ENCODE data around the gene FADS1. TPM values are rescaled to one million over a fixed set of nuclear protein-coding genes. Genes with fewer than 3 reads are reported as not detected.

Gene FADS1
- total RNA-seq, 1 donor from 2014 or later, result 248 TPM

DNA sequence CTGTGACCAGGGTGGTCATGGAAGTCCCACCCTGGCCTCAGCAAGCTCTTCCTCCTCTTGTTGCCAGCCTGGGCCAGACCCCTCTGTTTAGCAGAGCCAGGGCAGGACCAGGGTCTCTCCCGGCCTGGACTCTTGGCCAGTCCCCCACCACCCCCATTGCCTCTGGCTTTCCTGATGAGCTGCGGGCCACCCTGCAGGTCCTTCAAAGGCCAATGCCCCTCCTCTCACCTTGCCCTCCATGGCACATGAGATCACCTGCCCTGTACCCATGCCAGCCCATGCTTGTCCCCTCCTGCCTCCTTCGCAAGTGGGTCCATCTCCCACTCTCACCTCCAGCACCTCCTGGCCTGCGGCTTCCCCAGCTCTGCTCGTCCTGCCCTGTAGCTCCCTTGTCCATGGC lies 21.7 kb upstream of the FADS1 start:
- H3K9me3 Mint-ChIP-seq, result no peaks in the 10 kb centered on the region
- peaks cover 41% of the 10 kb centered on the region for H3K36me3 Mint-ChIP-seq (ENCODE audit: low read depth)
- H3K4me1 Mint-ChIP-seq, result peaks cover 44% of the 10 kb centered on the region
- no peaks in the 10 kb centered on the region for H3K27me3 Mint-ChIP-seq (ENCODE audit: low read depth)
- TF ChIP-seq, protein P1, sequence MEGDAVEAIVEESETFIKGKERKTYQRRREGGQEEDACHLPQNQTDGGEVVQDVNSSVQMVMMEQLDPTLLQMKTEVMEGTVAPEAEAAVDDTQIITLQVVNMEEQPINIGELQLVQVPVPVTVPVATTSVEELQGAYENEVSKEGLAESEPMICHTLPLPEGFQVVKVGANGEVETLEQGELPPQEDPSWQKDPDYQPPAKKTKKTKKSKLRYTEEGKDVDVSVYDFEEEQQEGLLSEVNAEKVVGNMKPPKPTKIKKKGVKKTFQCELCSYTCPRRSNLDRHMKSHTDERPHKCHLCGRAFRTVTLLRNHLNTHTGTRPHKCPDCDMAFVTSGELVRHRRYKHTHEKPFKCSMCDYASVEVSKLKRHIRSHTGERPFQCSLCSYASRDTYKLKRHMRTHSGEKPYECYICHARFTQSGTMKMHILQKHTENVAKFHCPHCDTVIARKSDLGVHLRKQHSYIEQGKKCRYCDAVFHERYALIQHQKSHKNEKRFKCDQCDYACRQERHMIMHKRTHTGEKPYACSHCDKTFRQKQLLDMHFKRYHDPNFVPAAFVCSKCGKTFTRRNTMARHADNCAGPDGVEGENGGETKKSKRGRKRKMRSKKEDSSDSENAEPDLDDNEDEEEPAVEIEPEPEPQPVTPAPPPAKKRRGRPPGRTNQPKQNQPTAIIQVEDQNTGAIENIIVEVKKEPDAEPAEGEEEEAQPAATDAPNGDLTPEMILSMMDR (conservative IDR thresholded peaks at IDR 0.05), result no peak
- peak overlapping the region; percentile 78 for H3K27ac Mint-ChIP-seq (ENCODE audit: unreplicated experiment)
- peak overlapping the region; percentile 28 for H3K4me3 Mint-ChIP-seq
- DNase-seq (ENCODE audit: low read depth, low spot score), result no peak

DNA sequence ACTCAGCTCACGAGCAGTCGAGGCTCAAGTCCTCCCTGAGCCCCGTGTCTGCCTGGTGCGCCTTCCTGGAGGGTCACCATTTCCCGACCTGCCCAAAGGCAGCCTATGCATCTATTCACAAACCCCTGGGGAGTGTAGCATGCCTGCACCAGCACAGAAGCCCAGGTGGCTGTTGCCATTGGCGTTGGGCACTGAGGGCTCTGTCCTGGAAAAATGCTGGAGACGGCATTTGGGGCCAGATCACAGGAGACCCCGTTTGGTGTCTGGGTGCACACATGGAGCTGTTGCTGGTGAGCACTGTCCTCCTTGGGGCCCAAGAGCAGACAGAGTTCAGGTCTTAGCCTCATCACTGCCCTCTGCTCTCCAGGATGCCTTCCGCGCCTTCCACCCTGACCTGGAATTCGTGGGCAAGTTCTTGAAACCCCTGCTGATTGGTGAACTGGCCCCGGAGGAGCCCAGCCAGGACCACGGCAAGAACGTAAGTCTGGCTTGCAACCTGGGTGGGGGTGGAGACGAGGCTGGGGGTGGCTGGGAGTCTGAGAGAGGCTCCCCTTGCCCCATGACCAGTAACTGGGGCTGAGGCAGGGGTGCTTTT lies 20.7 kb upstream of the FADS1 start:
- no peak for DNase-seq (ENCODE audit: low read depth, low spot score)
- Mint-ChIP-seq H3K27me3 (ENCODE audit: low read depth) (no peaks in the 10 kb centered on the region), H3K9me3 (no peaks in the 10 kb centered on the region), H3K36me3 (ENCODE audit: low read depth) (peaks cover 42% of the 10 kb centered on the region), H3K4me1 (peaks cover 51% of the 10 kb centered on the region), H3K4me3 (no peak overlapping the region), H3K27ac (ENCODE audit: unreplicated experiment) (no peak overlapping the region)
- TF ChIP-seq, protein P1 (conservative IDR thresholded peaks at IDR 0.05), result no peak

DNA sequence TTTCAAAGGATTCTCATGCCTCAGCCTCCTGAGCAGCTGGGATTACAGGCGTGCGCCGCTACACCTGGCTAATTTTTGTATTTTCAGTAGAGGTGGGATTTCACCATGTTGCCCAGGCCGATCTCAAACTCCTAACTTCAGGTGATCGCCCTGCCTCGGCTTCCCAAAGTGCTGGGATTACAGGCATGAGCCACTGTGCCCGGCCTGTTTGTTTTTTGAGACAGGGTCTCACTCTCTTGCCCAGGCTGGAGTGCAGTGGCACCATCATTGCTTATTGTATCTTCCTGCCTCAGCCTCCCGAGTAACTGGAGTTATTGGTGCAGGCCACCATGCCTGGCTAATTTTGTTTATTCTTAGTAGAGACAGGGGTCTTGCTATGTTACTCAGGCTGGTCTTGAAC lies 19.4 kb upstream of the FADS1 start:
- Mint-ChIP-seq H3K27ac (ENCODE audit: unreplicated experiment) (no peak overlapping the region), H3K9me3 (no peaks in the 10 kb centered on the region), H3K27me3 (ENCODE audit: low read depth) (no peaks in the 10 kb centered on the region), H3K4me1 (peaks cover 56% of the 10 kb centered on the region), H3K4me3 (peak overlapping the region; percentile 11), H3K36me3 (ENCODE audit: low read depth) (peaks cover 32% of the 10 kb centered on the region)
- TF ChIP-seq, protein P1 (conservative IDR thresholded peaks at IDR 0.05), result no peak
- DNase-seq (ENCODE audit: low read depth, low spot score), result no peak

DNA sequence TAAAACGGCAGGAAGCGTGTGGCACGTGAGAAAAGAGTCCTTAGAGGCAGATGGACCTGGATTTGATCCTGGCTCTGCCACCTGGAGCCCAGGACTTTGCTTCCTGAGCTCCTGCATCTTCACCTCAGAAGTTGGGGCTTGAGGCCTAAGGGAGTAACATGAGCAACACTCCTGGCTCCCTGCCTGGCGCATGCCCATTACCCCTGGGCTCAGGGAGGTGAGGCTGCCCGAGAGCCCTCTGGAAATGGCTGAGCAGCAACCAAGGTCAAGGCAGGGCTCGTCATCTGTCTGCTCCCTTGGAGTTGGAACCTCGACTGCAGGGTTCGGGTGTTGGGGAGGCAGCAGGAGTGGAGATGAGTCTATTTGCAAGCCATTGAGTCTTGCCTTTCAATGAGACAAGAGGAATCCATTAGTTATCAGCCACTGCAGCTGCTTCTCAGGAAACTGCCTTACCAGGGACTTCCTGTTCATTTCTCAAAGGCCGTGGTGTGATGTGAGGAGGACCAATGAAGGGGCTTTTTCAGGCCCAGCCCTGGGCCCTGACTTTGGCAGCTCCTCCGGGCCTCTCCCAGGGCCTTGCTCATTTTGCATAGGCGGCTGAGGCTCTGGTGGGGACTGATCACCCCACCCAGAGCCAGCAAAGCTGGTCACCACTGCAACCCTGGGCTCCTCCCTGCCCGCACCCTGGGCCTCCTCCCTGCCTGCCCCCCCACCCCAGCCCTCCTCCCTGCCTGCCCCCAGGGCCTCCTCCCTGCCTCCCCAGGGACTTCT lies 17.7 kb upstream of the FADS1 start:
- peak; percentile 48 for DNase-seq (ENCODE audit: low read depth, low spot score)
- Mint-ChIP-seq H3K4me1 (peaks cover 71% of the 10 kb centered on the region), H3K4me3 (peak overlapping the region; percentile 89), H3K36me3 (ENCODE audit: low read depth) (peaks cover 24% of the 10 kb centered on the region), H3K9me3 (no peaks in the 10 kb centered on the region), H3K27me3 (ENCODE audit: low read depth) (no peaks in the 10 kb centered on the region), H3K27ac (ENCODE audit: unreplicated experiment) (peak overlapping the region; percentile 98)
- TF ChIP-seq, protein P1 (conservative IDR thresholded peaks at IDR 0.05), result no peak

DNA sequence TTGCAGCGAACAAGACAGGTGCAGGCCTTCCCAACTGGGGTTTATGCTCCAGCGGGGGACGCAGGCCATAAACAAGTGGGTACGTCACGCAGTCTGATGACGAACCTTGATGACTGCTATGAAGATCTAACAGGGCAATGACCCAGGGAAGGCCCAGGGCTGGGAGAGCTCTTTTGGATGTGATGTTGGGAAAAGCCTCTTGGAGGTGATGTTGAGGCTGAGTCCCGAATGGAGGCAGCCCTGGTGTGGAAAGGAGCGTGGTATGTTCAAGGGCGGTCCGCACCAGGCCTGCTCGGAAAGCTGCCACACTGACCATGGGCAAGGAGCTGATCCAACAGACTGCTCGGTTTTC lies 17.1 kb upstream of the FADS1 start:
- peak overlapping the region; percentile 98 for H3K27ac Mint-ChIP-seq (ENCODE audit: unreplicated experiment)
- no peaks in the 10 kb centered on the region for H3K27me3 Mint-ChIP-seq (ENCODE audit: low read depth)
- H3K4me1 Mint-ChIP-seq, result peaks cover 73% of the 10 kb centered on the region
- H3K4me3 Mint-ChIP-seq, result peak overlapping the region; percentile 89
- TF ChIP-seq, protein P1 (conservative IDR thresholded peaks at IDR 0.05), result no peak
- DNase-seq (ENCODE audit: low read depth, low spot score), result no peak
- H3K9me3 Mint-ChIP-seq, result no peaks in the 10 kb centered on the region
- peaks cover 19% of the 10 kb centered on the region for H3K36me3 Mint-ChIP-seq (ENCODE audit: low read depth)

All from neural crest cell (in vitro differentiated cells).